GM12878 (cell line): ENCODE results near the gene PRRG1. TPM values are rescaled to one million over a fixed set of nuclear protein-coding genes. Genes with fewer than 3 reads are reported as not detected.

Experiments
- ATAC-seq: fragments of 200-7000 bp; cut with Tn5 transposase; 3 replicates; pipeline ENCODE4 v1.9.1; 2020; ENCODE audit warnings: mild to moderate bottlenecking, moderate library complexity
- BruUV-seq: library from RNA; stranded (reverse); fragments of 400-500 nt; replicated peaks from 2 replicates; lab custom pipeline; 2021; lab: Mats Ljungman, UMichigan
- CTCF ChIA-PET: fragments of 300-600 bp; sonication (Branson Sonifier 250); formaldehyde crosslinking; extraction: SDS; loops from one replicate; lab custom pipeline; 2021; ENCODE audit warnings: inconsistent platforms; lab: Yijun Ruan, JAX
- POLR2A ChIA-PET: fragments of 350-600 bp; formaldehyde crosslinking; extraction: SDS; loops from one replicate; lab custom pipeline; 2021; ENCODE audit warnings: inconsistent platforms; lab: Charles Lee
- RAD21 ChIA-PET: fragments of 300-600 bp; sonication (Branson Sonifier 250); formaldehyde crosslinking; loops from one replicate; lab custom pipeline; 2023; ENCODE audit warnings: antibody characterized with exemption; ENCODE audit not compliant: unreplicated experiment; lab: Charles Lee
- SMC1A ChIA-PET: fragments of 300-600 bp; sonication (Branson Sonifier 250); formaldehyde crosslinking; loops from one replicate; lab custom pipeline; 2023; ENCODE audit not compliant: unreplicated experiment, uncharacterized antibody; lab: Charles Lee
- DNase-seq: peaks from one replicate; pipeline ENCODE4 v3.0.0-alpha.2; 2011; ENCODE audit warnings: low read depth, low spot score
- FAIRE-seq: peaks from 3 replicates; lab custom pipeline; 2011; peaks lifted over from hg19 to GRCh38; lab: Jason Lieb, UNC
- H2AFZ ChIP-seq: 2 replicates; pipeline ENCODE4 v1.6.0; 2011; ENCODE audit warnings: low read depth, low read length, control low read depth; ENCODE audit not compliant: control insufficient read depth
- H3K27ac ChIP-seq: 2 replicates; pipeline ENCODE4 v1.5.1; 2011; ENCODE audit warnings: control low read depth; ENCODE audit not compliant: control insufficient read depth, insufficient read depth
- H3K27me3 ChIP-seq, 2 experiments: replicated peaks in 1 of 2; 2 replicates each; pipeline versions ENCODE4 v1.6.0 to v1.6.1; 2011; ENCODE audit warnings: low read length in 1 of 2; ENCODE audit not compliant: control insufficient read depth in 2 of 2, insufficient read depth in 2 of 2
- H3K36me3 ChIP-seq, 2 experiments: 2 replicates each; pipeline ENCODE4 v1.5.1; 2011; ENCODE audit warnings: low read length in 1 of 2; ENCODE audit not compliant: control insufficient read depth in 2 of 2, insufficient read depth in 2 of 2
- H3K4me1 ChIP-seq: 2 replicates; pipeline ENCODE4 v1.6.1; 2011; ENCODE audit warnings: mild to moderate bottlenecking, low read length, moderate library complexity, mixed read lengths; ENCODE audit not compliant: control insufficient read depth, insufficient read depth
- H3K4me2 ChIP-seq: 2 replicates; pipeline ENCODE4 v1.6.0; 2011; ENCODE audit warnings: control low read depth; ENCODE audit not compliant: control insufficient read depth, insufficient read depth
- H3K4me3 ChIP-seq: fragments of 200-600 bp; sonication (generic); 2 replicates; pipeline ENCODE4 v1.5.1; 2016
- H3K79me2 ChIP-seq: 2 replicates; pipeline ENCODE4 v1.6.0; 2011; ENCODE audit warnings: low read length; ENCODE audit not compliant: control insufficient read depth, insufficient read depth
- H3K9ac ChIP-seq: 2 replicates; pipeline ENCODE4 v1.8.0; 2011; ENCODE audit warnings: low read length, control low read depth, mixed read lengths; ENCODE audit not compliant: control insufficient read depth, insufficient read depth
- H3K9me3 ChIP-seq: replicated peaks from 3 replicates; pipeline ENCODE4 v1.5.1; 2011; ENCODE audit warnings: mild to moderate bottlenecking, low read length; ENCODE audit not compliant: control insufficient read depth, insufficient read depth
- H4K20me1 ChIP-seq: 2 replicates; pipeline ENCODE4 v1.6.0; 2011; ENCODE audit not compliant: control insufficient read depth, insufficient read depth
- ASH2L ChIP-seq: fragments of 300-600, 200-600 bp; sonication (generic); IDR thresholded peaks from 2 replicates; pipeline ENCODE4 v1.6.1; 2017; ENCODE audit warnings: low read depth, mild to moderate bottlenecking, borderline replicate concordance
- BMI1 ChIP-seq: fragments of 450-650 bp; IDR thresholded peaks from 2 replicates; pipeline ENCODE4 v1.6.1; 2016; ENCODE audit warnings: mild to moderate bottlenecking, moderate library complexity, borderline replicate concordance
- E2F4 ChIP-seq: IDR thresholded peaks from 2 replicates; pipeline ENCODE4 v1.6.1; 2012; ENCODE audit warnings: low read depth, low read length, improper control_type of control experiment
- EED ChIP-seq: sonication (generic); IDR thresholded peaks from 2 replicates; pipeline ENCODE4 v1.6.1; 2016; ENCODE audit warnings: antibody characterized with exemption, low read depth
- GABPA ChIP-seq: IDR thresholded peaks from 2 replicates; pipeline ENCODE4 v1.6.1; 2014; ENCODE audit warnings: antibody characterized with exemption, low read depth, mild to moderate bottlenecking, inconsistent platforms
- IKZF1 ChIP-seq: fragments of 450-650 bp; conservative IDR thresholded peaks from 2 replicates; pipeline ENCODE4 v1.6.1; 2017; ENCODE audit warnings: antibody characterized with exemption, mild to moderate bottlenecking
- JUNB ChIP-seq: IDR thresholded peaks from 2 replicates; pipeline ENCODE4 v1.6.1; 2016; ENCODE audit warnings: antibody characterized with exemption, mild to moderate bottlenecking
- JUND ChIP-seq: IDR thresholded peaks from 2 replicates; pipeline ENCODE4 v1.6.1; 2012; ENCODE audit warnings: low read depth, mild to moderate bottlenecking, low read length, improper control_type of control experiment, moderate library complexity
- NBN ChIP-seq: fragments of 450-650 bp; IDR thresholded peaks from 2 replicates; pipeline ENCODE4 v1.6.1; 2016
- NR2C1 ChIP-seq: fragments of 450-650 bp; IDR thresholded peaks from 2 replicates; pipeline ENCODE4 v1.6.1; 2017; ENCODE audit warnings: antibody characterized with exemption, mild to moderate bottlenecking, moderate library complexity
- POLR2A ChIP-seq: IDR thresholded peaks from 2 replicates; pipeline ENCODE4 v1.6.1; 2011; ENCODE audit warnings: low read depth, mild to moderate bottlenecking, low read length
- RAD51 ChIP-seq: fragments of 450-650 bp; IDR thresholded peaks from 2 replicates; pipeline ENCODE4 v1.6.1; 2016; ENCODE audit warnings: moderate library complexity, mild to moderate bottlenecking, inconsistent platforms
- ZZZ3 ChIP-seq: IDR thresholded peaks from 2 replicates; pipeline ENCODE4 v1.6.1; 2011; ENCODE audit warnings: low read depth; ENCODE audit not compliant: control insufficient read depth, insufficient read length
- WGBS: methylation state at CpG from one replicate; pipeline ENCODE4 v1.1.6; 2016; ENCODE audit warnings: low lambda C conversion rate; ENCODE audit not compliant: insufficient replicate concordance, insufficient coverage; ENCODE audit errors: missing lambda C conversion rate; 5-methylcytosine and 5-hydroxymethylcytosine counted together
- in situ Hi-C: fragments of 300-500 bp; cut with MboI; formaldehyde crosslinking; loops from 9 replicates; pipeline ENCODE4 v1.14.3; 2018; ENCODE audit warnings: mixed read lengths
- intact Hi-C: fragments of 100-400 bp; cut with micrococcal nuclease; formaldehyde crosslinking; loops from one replicate; pipeline ENCODE4 v1.14.2; 2022; ENCODE audit not compliant: unreplicated experiment
- polyA plus RNA-seq, 11 experiments: library from polyadenylated mRNA; depleted of rRNA in 4 of 11; unstranded in 6 of 11; stranded (reverse) in 5 of 11; fragments of >200 nt; fragmentation: Nextera tagmentation in 4 of 11; fragmentation: Illumina TruSeq in 1 of 11; extraction: Ambion mirVana in 4 of 11; extraction: Trizol in 1 of 11; gene quantifications; 1 replicate in 1 of 11; 2 replicates in 10 of 11; pipeline versions ENCODE4 v1.2.1 to v1.2.3, GENCODE V29; 2011 to 2016; ENCODE audit warnings: inconsistent platforms in 2 of 11, missing spikeins in 2 of 11, low read depth in 1 of 11
- total RNA-seq, 4 experiments: library from RNA; depleted of rRNA in 3 of 4; stranded (reverse); fragments of >200 nt in 3 of 4; fragmentation: Illumina TruSeq in 1 of 4; extraction: Trizol in 1 of 4; gene quantifications; 2 replicates each; pipeline versions ENCODE4 v1.2.1 to v1.2.3, GENCODE V29; 2013 to 2021

PRRG1 gene
- total and polyA plus RNA-seq, 10 of the 15 experiments (the other 5 are each of a cell fraction or from before 2014, with no cell fraction given), result not detected

- SMC1A ChIA-PET, result no interaction called here
- intact Hi-C loops (no loop called here), in situ Hi-C loops (no loop called here)
These were observed 33.5 kb upstream of the PRRG1 start for GRCh38 chrX:37315511-37316248.

More at GRCh38 chrX:37315511-37316248, 33.5 kb upstream of the PRRG1 start:
- Histone ChIP-seq H3K4me3 (no peak overlapping the region), H4K20me1 (no peaks in the 10 kb centered on the region), H3K27me3 (no peaks in the 10 kb centered on the region), H3K9ac (no peak overlapping the region), H3K9me3 (no peaks in the 10 kb centered on the region), H3K79me2 (no peaks in the 10 kb centered on the region), H3K27ac (no peak overlapping the region), H3K4me1 (no peaks in the 10 kb centered on the region), H3K4me2 (no peak overlapping the region), H2AFZ (no peak overlapping the region), H3K36me3 (no peaks in the 10 kb centered on the region)
- no peak for TF ChIP-seq RAD51
- no peak for TF ChIP-seq GABPA
- no peak for TF ChIP-seq ASH2L
- no peak for TF ChIP-seq NBN
- TF ChIP-seq JUNB, result no peak
- TF ChIP-seq BMI1, result no peak
- no peak for TF ChIP-seq EED
- TF ChIP-seq JUND, result no peak
- no peak for TF ChIP-seq POLR2A
- TF ChIP-seq IKZF1, result no peak
- no peak for TF ChIP-seq ZZZ3
- no peak for TF ChIP-seq E2F4
- no peak for TF ChIP-seq NR2C1
- 6% methylated on average over 4 of the region's 4 CpGs for WGBS
- POLR2A ChIA-PET, result no interaction called here
- no TSS peak for BruUV-seq
- CTCF ChIA-PET, result no interaction called here
- RAD21 ChIA-PET, result no interaction called here
- no peak for FAIRE-seq
- DNase-seq, result no peak
- ATAC-seq, result no peak
